OCI-LY1 (cell line): ENCODE data around the gene CLRN2.

ENCODE experiments used
- EZH2 ChIP-seq: fragments of 200-600 bp; sonication (generic), shearing (Covaris generic); IDR thresholded peaks from 2 replicates; pipeline ENCODE4 v1.8.0; 2017; ENCODE audit warnings: borderline replicate concordance, mixed run types, mild to moderate bottlenecking, antibody characterized with exemption, low read length, moderate library complexity, mixed read lengths
- TF ChIP-seq, protein P1 (sequence below): fragments of 200-600 bp; sonication (generic), shearing (Covaris generic); IDR thresholded peaks from 2 replicates; pipeline ENCODE4 v1.5.1; 2017; ENCODE audit warnings: mild to moderate bottlenecking, antibody characterized with exemption, low read length, moderate library complexity, mixed read lengths

DNA sequence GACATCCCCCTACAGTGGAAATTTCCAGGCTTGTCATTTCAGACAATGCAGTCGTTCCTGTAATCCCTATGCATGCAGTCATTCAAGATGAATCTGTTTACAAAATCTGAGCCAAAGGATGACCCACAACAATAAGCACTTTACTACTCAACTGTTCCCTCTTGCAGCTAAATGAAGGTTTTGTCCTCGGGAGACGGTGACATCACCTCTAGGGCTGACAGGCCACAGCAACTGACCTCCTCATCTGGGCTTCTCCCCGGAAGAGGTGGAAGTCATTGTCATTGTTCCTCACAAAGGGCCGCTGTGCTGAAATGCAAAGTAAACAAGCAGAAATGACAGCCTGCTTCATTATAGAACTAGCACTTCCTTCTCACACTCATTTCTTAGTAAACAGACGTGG is 29.2 kb downstream of the CLRN2 start:
- TF ChIP-seq, protein P1, sequence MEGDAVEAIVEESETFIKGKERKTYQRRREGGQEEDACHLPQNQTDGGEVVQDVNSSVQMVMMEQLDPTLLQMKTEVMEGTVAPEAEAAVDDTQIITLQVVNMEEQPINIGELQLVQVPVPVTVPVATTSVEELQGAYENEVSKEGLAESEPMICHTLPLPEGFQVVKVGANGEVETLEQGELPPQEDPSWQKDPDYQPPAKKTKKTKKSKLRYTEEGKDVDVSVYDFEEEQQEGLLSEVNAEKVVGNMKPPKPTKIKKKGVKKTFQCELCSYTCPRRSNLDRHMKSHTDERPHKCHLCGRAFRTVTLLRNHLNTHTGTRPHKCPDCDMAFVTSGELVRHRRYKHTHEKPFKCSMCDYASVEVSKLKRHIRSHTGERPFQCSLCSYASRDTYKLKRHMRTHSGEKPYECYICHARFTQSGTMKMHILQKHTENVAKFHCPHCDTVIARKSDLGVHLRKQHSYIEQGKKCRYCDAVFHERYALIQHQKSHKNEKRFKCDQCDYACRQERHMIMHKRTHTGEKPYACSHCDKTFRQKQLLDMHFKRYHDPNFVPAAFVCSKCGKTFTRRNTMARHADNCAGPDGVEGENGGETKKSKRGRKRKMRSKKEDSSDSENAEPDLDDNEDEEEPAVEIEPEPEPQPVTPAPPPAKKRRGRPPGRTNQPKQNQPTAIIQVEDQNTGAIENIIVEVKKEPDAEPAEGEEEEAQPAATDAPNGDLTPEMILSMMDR = no peak
- TF ChIP-seq EZH2 = no peak
